Neural progenitor cell (in vitro differentiated cells): ENCODE data around the gene TPPP2.

ENCODE experiments used
- EZH2 ChIP-seq: fragments of 200-600 bp; sonication (generic); IDR thresholded peaks from 2 replicates; pipeline ENCODE4 v1.6.1; 2017; ENCODE audit warnings: antibody characterized with exemption, mild to moderate bottlenecking, moderate library complexity
- EZH2phosphoT487 ChIP-seq: fragments of 200-600 bp; sonication (generic); IDR thresholded peaks from 2 replicates; pipeline ENCODE4 v1.6.1; 2017; ENCODE audit warnings: antibody characterized with exemption
- TF ChIP-seq, protein P1 (sequence below): fragments of 200-600 bp; sonication (generic); IDR thresholded peaks from 2 replicates; pipeline ENCODE4 v1.5.1; 2017; ENCODE audit warnings: antibody characterized with exemption, mild to moderate bottlenecking

DNA sequence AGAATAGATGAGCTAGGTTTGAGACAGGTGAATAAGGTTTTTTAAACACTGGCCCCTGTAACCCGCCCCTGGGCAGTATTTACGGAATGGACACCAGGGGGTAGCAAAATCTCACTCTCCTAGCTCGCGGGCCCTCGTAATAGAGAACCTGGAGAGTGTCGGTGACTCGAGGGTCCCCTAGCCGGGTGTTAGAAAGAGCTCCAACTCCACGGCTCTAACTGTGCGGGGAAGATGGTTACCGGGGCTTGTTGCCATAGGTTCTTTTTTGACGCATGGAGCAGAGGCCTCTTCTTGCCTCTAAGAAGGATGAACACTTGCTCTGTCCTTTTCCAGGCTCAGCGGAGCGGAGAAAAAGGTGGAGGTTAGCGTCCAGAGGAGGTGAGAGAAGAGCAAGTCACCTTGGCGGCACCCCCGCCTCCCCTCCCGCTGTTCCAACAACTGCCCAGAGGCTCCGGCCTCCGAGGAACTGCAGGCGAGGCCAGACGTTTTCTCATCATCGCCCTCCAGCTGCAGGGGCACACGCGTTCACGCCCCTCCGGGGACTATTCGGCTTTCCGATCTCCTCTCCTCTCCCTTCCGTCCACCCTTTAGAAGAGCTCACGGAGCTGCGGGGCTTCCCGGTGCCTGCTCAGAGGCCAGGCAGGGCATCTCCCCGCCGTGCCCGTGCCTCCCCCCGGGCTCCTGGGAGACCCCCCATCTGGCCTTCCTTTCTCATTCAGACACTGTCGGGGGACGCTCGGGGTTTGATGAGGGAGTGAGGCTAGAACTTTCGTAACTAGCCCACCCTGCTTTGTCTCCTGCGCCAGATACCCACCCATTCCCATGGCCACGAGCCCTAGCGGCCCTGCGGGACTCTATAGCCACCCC, 38.7 kb downstream of the TPPP2 start:
- TF ChIP-seq, protein P1, sequence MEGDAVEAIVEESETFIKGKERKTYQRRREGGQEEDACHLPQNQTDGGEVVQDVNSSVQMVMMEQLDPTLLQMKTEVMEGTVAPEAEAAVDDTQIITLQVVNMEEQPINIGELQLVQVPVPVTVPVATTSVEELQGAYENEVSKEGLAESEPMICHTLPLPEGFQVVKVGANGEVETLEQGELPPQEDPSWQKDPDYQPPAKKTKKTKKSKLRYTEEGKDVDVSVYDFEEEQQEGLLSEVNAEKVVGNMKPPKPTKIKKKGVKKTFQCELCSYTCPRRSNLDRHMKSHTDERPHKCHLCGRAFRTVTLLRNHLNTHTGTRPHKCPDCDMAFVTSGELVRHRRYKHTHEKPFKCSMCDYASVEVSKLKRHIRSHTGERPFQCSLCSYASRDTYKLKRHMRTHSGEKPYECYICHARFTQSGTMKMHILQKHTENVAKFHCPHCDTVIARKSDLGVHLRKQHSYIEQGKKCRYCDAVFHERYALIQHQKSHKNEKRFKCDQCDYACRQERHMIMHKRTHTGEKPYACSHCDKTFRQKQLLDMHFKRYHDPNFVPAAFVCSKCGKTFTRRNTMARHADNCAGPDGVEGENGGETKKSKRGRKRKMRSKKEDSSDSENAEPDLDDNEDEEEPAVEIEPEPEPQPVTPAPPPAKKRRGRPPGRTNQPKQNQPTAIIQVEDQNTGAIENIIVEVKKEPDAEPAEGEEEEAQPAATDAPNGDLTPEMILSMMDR: peak; percentile 65
- TF ChIP-seq EZH2 (no peak), EZH2phosphoT487 (no peak)
